ENCODE measurements around the gene C16orf86. TPM values are rescaled to one million over a fixed set of nuclear protein-coding genes. Genes with fewer than 3 reads are reported as not detected.

The C16orf86 gene
- total RNA-seq, 4 donors from 2014 or later: 0.98 to 14.5 (median 10.7) TPM

- no peak for TF ChIP-seq CTCF (IDR thresholded peaks at IDR 0.05; ENCODE audit: low read depth)
Observed at GRCh38 chr16:67660564-67661028, 6.0 kb upstream of the C16orf86 start, which contains the start of gene PARD6A. PARD6A (plus strand) TSS chr16:67660960; CDS start chr16:67661039, 79 bp downstream.

DNA sequence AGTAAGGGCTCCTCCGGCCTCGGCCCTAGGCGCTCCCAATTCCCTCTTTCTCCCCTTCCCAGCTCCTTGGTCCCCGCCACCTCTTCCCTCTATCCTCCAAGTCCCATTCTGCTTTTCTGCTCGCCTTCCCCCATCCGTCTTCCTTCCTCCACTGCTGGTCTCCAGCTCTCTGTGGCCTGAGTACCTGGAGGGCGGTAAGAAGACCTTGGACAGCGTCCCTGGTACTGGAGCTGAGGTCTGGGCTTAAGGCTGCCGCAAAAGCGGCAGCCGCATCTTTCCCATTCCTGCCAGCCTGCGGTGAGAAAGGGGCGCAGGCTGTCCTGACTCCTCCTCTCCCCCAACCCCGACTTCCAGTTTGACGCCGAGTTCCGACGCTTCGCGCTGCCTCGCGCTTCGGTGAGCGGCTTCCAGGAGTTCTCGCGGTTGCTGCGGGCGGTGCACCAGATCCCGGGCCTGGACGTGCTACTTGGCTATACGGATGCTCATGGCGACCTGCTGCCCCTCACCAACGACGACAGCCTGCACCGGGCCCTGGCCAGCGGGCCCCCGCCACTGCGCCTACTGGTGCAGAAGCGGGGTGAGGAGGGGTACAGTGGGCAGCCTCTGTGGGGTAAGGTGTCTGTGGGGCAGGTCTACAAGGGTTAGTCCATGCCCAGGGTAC lies 5.4 kb upstream of the C16orf86 start:
- TF ChIP-seq CTCF (IDR thresholded peaks at IDR 0.05; ENCODE audit: low read depth): no peak

DNA sequence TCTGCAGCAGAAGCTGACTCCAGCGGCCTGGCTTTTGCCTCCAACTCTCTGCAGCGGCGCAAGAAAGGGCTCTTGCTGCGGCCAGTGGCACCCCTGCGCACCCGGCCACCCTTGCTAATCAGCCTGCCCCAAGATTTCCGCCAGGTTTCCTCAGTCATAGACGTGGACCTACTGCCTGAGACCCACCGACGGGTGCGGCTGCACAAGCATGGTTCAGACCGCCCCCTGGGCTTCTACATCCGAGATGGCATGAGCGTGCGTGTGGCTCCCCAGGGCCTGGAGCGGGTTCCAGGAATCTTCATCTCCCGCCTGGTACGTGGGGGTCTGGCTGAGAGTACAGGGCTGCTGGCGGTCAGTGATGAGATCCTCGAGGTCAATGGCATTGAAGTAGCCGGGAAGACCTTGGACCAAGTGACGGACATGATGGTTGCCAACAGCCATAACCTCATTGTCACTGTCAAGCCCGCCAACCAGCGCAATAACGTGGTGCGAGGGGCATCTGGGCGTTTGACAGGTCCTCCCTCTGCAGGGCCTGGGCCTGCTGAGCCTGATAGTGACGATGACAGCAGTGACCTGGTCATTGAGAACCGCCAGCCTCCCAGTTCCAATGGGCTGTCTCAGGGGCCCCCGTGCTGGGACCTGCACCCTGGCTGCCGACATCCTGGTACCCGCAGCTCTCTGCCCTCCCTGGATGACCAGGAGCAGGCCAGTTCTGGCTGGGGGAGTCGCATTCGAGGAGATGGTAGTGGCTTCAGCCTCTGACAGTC lies 4.5 kb upstream of the C16orf86 start:
- no peak for TF ChIP-seq CTCF (IDR thresholded peaks at IDR 0.05; ENCODE audit: low read depth)

DNA sequence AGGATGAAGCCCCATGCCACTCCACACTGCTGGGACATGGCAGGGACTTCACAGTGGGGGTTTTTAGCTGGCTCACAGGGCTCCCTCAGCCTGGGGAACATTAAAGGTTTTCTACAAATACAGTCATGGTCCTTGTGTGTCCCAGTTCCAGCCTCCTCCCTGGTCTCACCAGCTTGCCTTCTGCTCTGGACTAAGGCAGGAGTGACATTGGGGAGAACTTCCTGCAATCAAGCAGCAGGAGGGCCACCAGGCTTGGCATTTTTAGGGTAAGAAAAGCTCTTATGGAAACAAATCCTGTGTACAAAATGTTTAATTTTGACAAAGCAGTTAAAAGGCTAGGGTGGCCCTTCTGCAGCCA lies 4.0 kb upstream of the C16orf86 start:
- TF ChIP-seq CTCF (IDR thresholded peaks at IDR 0.05; ENCODE audit: low read depth): no peak

GRCh38 chr16:67663151-67663876 lies 3.3 kb upstream of the C16orf86 start:
- TF ChIP-seq CTCF (IDR thresholded peaks at IDR 0.05; ENCODE audit: low read depth): no peak

DNA sequence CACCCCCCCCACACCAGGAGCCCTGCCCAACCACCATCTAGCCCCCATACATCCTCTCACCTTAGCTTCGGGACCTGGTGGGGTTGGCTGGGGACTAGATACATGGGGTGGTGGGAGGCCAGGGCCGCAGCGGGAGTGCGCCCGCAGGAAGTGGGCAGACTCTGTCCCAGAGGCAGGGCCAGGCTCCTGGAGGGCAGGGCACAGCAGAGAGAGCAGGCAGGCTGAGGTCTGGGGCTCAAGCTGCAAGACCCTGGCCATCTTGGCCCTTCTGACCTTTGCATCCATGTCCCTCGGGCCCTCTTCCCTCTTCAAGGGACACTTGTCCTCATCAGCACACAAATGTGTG lies 2.8 kb upstream of the C16orf86 start:
- TF ChIP-seq CTCF (IDR thresholded peaks at IDR 0.05; ENCODE audit: low read depth): no peak

- TF ChIP-seq CTCF (IDR thresholded peaks at IDR 0.05; ENCODE audit: low read depth): no peak
Observed at GRCh38 chr16:67664258-67664657, 2.4 kb upstream of the C16orf86 start.

Data from subcutaneous adipose tissue (tissue), 4 donors.